Erythroblast (primary cell): ENCODE results near the gene CROT.
"Not testable (repeated sequence)": the region's sequence is repeated elsewhere in the genome, so short reads cannot be mapped to it uniquely, and the experiment has no call there.

Experiments used
- DNase-seq, 2 experiments: peaks; one replicate each; lab custom pipeline; 2025; lab: John Stamatoyannopoulos, UW
- GATA1 ChIP-seq: IDR thresholded peaks from 2 replicates; pipeline ENCODE4 v1.6.1; 2011; ENCODE audit warnings: low read depth, mild to moderate bottlenecking, control low read depth, low read length, moderate library complexity
- POLR2A ChIP-seq: IDR thresholded peaks from 2 replicates; pipeline ENCODE4 v1.6.1; 2011; ENCODE audit warnings: mild to moderate bottlenecking, low read length

CROT gene, protein sequence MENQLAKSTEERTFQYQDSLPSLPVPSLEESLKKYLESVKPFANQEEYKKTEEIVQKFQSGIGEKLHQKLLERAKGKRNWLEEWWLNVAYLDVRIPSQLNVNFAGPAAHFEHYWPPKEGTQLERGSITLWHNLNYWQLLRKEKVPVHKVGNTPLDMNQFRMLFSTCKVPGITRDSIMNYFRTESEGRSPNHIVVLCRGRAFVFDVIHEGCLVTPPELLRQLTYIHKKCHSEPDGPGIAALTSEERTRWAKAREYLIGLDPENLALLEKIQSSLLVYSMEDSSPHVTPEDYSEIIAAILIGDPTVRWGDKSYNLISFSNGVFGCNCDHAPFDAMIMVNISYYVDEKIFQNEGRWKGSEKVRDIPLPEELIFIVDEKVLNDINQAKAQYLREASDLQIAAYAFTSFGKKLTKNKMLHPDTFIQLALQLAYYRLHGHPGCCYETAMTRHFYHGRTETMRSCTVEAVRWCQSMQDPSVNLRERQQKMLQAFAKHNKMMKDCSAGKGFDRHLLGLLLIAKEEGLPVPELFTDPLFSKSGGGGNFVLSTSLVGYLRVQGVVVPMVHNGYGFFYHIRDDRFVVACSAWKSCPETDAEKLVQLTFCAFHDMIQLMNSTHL

DNA sequence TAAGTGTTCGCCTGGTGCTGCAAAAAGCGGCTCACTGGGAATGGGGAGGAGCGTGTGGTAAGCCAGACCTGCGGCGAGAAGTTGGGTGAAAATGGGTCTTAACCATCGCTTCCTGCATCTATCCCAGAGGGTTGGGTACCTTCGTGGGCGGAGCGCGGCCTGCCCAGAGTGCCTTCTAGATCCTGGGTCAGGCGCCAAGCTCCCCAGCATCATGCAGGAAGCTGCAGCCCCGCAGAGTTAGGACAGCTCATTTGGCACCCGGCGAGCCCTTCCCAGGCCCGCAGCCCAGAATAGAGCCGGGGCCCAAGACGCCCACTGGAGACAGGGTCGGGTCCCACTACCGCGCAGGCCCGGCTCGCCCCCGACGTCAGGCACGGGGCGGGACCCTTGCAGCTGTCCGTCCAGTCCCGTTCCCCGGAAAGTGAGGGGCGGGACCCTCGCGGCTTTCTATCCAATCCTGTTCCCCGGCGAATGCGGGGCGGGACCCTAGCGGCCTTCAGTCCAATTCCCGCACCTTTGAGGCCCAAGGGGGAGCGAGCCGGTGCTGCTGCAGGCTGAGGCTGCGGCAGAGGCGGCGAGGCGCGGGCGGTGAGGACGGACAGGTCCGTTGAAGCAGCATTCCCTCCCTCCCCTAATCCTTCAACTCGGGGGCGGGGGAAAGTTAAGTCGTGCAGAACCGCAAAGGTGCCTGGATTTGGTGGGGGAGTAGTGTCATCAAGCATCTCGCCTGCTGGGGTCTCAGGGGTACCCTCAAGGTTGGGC is at the start of gene CROT:
TSS of gene CROT (plus strand) at position 499 of the 762 bp plus-strand sequence. CDS start 3,405 bp downstream, outside the sequence.
- TF ChIP-seq GATA1 = no peak
- peak; percentile 59 for TF ChIP-seq POLR2A
- peak; percentile 92 to 93 for DNase-seq

DNA sequence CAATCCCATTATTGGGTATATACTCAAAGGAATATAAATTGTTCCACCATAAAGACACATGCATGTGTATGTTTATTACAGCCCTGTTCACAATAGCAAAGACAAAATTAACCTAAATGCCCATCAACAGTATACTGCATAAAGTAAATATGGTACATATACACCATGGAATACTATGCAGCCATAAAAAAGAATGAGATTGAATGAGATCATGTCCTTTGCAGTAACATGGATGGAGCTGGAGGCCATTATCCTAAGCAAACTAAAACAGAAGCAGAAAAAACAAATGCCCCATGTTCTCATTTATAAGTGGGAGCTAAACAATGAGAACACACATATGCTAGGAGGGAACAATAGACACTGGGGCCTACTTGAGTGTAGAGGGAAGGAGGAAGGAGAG is 44.7 kb upstream of the CROT start:
- no peak for DNase-seq
- no peak for TF ChIP-seq GATA1
- no peak for TF ChIP-seq POLR2A

DNA sequence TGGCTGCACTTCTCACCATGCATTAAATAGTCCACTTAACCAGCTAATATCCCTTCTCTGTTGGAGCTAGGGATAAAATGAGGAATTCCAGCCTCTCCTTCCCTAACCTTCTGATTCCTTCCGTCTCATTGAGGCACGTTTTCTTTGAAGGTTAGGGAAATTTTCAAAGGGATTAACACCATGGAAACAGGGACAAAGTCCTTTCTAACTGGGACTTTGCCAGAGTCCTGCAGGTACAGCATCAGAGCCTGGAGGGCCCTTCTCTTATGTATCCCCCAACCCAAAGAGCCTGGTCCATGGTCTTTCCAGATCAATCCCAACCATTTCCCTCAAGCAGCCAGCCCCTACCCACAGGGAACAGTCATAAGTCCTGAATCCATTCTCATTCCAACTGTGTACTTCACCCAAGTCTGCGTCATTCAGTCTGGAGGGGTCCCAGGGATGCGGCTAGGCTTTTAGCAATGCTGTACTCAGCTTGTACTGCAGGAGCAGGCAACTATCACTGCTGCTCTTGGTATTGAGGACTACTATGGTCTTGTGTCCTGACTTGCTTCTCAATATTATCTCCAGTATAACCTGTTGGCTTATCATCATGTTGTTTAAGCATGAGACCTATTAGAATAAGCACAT is 34.6 kb upstream of the CROT start:
- TF ChIP-seq POLR2A = no peak
- no peak for TF ChIP-seq GATA1
- no peak for DNase-seq

DNA sequence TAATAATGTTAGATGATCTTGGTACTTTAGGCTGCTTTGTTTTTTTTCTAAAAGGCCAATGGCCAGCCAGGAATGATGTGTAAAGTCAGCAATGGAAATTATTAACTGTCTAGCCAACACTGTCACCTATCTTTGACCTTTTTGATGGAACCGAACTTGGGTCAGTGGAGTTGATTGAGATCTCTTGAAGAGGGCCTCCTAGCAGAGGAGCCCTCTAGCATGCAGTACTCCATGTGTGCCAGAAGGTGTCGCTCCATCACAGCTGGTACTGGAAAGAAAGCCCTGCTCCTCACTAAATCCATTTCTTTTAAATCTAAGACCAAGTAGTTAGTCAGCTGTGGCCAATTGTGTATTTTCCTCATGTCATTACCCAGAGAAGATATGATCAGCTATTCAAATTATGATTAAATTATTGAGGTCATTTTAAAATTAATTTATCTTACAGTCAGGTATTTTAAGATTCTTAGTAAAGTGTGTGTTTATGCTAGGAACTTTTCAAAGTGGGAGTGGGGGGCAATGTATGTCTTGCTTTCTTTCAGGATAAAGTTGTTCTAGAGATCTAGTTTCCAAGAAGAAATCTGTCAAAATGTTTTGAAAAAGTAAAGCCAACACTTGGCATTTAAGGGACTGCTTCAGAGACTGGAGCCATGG is 33.1 kb upstream of the CROT start:
- TF ChIP-seq GATA1 = no peak
- TF ChIP-seq POLR2A = no peak
- DNase-seq = peak; percentile 48 to 66

DNA sequence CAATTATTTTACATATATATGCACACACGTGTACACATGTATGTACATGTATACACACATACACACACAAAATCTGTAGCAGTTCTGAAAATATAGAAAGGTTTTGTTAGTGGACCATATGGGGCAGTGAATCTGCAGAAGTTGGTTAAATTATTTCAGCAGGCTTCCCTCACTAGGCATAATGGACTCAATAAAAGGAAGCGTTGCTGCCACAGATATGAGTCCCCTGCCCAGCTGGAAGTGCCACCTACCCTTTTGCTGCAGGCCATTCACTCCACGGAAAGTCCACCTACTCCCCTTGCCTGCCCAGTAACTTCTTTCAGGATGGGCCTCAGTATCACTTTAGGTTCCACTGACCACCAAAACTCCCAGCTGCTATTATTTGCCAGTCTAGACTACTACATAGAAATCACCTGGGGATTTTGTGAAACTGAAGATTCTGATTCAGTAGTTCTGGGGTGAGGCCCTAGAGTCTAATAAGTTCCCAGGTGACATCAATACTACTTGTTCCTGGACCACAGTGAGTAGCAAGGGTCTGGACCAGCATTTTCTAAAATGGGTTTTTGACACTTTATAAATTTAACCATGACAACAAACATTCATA is 29.3 kb upstream of the CROT start:
- no peak for TF ChIP-seq POLR2A
- TF ChIP-seq GATA1 = no peak
- no peak for DNase-seq

DNA sequence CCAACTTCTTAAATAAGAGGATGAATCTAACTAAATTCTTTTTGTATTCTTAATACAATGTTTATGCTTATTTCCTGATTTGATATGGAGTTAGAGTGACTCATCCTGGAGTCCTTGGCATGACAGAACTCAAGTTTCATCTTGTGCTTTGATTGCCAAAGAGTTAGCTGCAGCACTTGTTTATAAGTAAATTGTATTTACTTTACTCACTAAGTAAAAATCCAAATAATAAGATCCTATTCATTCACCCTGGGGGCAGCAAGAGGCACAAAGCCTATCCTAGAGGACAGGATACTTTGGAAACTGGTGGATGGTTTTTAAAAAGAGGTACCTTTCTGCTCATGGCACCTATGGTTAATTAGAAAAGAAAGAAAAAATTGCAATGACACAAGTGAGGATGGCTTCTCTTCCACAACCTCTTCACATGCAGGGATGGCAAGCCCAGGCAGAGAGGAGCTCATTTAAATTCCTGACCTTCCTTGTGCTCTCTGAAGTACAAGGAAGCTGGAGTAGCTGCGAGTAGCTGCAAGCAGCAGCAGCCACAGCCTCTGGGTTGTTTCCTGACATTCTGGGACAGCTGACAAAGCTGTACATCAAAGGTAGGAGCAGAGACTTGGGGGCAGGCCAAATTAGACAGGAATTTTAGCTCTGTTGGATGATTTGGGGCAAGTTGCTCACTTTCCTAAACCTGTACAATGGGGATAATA is 28.5 kb upstream of the CROT start:
- DNase-seq = no peak
- no peak for TF ChIP-seq GATA1
- no peak for TF ChIP-seq POLR2A

DNA sequence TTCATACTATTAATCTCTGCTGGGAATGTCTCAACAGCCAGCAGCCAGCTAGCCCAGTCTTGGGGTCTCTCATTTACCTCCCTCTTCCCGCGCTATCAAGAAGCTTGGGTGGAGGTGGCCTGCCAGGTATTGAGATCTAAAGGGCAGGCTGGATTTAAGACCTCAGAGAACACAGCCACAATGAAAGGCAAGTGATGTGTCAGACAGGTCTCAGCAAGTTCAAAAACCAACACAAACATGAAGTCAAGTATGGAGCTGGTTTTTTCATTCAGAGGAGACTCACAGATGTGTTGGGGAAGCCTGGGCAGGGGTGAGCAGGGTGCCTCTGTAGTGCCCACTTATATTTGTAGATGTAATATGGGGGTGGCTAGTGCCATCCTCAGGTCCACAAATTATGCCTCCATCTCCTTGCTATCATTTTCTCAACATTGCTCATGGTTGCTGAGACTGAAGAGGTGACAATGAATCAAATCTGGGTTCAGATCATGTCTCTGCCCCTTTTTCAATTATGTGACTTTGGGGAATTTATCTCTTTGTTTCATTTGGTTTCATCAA is 27.7 kb upstream of the CROT start:
- TF ChIP-seq GATA1 (no peak), POLR2A (no peak)
- no peak for DNase-seq

DNA sequence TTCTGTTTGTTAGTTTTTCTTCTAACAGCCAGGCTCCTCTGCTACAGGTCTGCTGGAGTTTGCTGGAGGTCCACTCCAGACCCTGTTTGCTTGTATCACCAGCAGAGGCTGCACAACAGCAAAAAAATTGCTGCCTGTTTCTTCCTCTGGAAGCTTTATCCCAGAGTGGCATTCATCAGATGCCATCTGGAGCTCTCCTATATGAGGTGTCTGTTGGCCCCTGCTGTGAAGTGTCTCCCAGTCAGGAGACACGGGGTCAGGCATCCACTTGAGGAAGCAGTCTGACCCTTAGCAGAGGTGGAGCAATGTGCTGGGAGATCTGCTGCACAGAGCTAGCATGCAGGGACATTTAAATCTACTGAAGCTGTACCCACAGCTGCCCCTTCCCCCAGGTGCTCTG is 26.7 kb upstream of the CROT start:
- no peak for TF ChIP-seq GATA1
- TF ChIP-seq POLR2A = no peak
- no peak for DNase-seq

DNA sequence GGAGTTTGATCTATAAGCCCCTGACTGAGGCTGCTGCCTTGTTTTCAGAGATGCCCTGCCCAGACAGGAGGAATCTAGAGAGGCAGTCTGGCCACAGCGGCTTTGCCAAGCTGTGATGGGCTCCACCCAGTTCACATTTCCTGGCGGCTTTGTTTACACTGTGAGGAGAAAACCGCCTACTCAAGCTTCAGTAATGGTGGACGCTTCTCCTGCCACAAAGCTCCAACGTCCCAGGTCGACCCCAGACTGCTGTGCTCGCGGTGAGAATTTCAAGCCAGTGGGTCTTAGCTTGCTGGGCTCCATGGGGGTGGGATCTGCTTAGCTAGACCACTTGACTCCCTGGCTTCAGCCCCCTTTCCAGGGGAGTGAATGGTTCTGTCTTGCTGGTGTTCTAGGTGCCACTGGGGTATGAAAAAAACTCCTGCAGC is 26.3 kb upstream of the CROT start:
- not testable (repeated sequence) for DNase-seq

DNA sequence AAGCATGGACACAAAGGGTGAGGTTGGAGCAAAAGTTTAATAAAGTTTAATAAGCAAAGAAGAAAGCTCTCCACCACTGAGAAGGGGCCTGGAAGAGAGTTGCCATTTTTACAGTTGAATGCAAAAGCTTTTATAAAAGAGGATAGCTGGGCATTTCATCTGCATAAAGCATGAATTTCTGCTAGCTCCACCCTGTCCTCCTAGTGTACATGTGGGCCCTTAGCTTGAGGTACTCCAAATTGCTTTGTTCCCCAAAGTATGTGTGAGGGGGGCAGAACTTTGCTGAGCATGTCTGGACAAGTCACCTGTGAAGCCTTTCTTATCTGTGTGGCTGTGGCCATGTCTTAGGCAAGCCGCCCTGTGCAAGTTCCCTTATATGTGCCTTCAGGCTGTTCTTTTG is 22.6 kb upstream of the CROT start:
- DNase-seq = no peak
- no peak for TF ChIP-seq POLR2A
- no peak for TF ChIP-seq GATA1

DNA sequence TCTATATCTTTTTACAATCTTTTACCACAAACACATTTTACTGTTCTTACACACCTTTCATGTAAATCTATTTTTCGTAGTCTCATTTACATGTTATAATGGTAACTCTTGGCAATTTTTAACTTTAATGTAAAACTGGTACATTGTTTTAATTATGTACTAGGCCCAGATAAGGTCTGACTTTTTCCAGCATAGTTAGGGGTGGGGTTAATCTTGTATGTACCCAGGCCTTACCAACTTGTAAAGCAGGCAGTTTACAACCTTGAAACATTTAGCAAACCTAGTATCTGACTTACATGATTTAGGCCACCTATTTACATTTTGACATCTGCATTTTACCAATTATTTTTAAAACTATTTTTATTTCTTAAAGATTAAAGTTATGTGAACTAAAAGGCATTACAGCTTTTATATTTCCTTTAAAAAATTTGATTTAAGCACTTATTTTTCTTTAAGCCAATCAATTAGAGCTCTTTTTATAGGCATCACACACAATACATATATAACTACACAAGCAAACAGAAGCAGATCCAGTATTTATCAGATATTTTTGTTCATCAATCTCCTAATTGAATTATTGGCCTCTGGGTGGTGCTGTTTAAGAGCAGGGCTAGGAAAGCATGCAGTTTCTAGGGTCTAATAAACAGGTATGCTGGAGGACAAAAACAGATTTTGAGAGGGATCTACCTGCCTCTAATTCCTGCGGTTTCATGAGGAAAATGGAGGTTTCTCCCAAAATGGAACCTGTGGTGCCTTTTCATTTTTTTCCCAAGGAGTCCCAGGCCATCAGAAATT is 19.7 kb upstream of the CROT start:
- TF ChIP-seq POLR2A = no peak
- no peak for TF ChIP-seq GATA1
- no peak for DNase-seq
